IPS DF 4.7 (cell line): ENCODE measurements around the gene RGCC.
"Not testable (repeated sequence)": the region's sequence is repeated elsewhere in the genome, so short reads cannot be mapped to it uniquely, and the experiment has no call there.

Experiments used
- DNase-seq: peaks from one replicate; pipeline ENCODE4 v3.0.0-alpha.2; 2013; ENCODE audit warnings: low spot score; ENCODE audit errors: extremely low read depth

RGCC gene, protein sequence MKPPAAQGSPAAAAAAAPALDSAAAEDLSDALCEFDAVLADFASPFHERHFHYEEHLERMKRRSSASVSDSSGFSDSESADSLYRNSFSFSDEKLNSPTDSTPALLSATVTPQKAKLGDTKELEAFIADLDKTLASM

DNA sequence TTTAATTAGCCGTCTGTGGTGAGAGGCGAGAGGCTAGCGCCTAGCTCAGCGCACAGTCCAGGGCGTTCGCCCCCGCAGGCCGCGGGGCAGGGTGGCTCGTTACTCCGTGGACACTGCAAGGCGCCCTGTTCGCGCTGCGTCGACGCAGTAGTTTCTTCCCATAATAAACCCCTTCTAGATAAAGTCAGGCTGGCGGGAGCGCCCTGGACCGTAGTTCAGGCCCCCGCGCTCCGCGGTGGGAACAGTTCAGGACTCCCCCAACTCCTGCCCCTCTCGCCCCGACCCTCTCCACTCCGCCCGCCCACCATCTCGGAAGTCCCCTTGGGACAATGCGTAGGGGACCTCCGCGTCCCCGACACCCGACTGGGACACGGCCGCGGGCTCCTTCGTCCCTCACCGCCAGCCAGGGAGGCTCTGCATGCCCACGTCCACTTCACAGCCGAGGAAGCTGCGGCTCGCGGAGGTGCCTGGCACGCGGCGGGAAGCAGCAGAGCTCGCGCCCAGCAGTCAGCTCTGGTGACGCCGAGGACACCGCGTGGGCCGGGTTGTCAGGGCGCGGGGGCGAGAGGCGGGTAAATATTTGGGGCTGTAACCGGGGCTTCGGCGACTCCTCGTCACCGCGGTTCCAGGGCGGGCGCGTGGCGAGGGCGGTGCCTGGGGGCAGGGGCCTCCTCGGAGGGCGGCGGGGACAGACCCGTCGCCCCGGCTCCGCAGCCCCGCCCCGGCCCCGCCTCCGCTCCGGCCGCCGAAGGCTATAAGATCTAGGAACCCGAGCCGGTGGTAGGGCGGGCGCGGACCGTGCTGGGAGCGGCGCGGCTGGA lies at the start of gene RGCC:
Gene RGCC (plus strand): TSS at position 783 of the 821 bp plus-strand sequence. CDS start 158 bp downstream, outside the sequence.
- DNase-seq: no peak

DNA sequence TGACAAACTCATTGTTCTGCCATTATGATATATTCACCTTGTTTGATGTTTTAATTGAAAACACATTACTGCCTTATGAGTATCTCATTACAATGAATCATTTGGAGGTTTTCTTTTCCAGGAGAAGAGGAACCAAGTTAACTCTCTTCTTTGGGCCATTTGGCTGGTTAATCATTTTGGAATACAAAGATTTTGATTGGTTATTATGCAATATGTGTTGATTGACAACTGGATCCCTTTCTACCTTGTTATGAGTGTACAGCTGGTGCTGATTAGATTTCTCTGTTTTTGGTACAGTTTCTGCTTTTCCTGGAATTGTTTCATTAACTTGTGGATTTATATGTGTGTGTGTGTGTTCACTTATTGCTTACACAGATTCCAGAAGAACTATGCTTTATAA lies 49.2 kb upstream of the RGCC start:
- no peak for DNase-seq

DNA sequence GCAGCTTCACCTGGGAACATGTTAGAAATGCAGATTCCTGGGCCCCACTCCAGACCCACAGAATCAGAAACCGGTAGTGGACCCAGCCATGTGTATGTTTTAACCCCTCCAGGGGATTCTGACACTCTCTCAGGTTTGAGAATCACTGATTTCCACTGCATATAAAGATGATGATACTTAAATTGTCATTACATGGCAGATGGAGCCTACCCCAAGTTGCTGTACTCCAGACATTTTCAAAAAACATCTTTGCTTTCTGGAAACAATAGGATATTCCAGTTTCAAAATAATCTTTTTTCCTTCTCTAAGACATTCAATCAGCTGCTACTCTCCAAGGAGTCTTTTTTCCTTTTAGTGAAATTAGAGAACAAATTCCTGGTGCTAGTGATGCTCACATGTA lies 48.6 kb upstream of the RGCC start:
- DNase-seq: no peak

DNA sequence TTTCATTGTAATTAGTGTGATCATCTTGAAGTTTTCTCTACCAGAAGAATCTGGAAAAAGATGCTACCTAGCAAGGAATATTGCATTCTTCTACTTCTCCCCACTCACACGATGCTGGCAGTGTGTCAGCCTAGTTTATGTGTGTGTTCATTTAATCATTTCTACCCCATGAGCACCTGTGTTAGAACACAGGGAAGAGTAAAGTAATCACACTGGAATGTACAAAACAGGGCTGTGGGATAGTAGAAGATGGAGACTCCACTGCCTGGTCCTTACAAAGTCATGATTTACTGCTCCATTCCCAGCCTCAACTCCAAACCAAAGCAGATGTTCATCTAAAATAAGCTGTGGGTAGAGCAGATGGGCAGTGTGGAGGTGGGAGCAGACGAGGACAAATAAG lies 47.7 kb upstream of the RGCC start:
- DNase-seq: no peak

DNA sequence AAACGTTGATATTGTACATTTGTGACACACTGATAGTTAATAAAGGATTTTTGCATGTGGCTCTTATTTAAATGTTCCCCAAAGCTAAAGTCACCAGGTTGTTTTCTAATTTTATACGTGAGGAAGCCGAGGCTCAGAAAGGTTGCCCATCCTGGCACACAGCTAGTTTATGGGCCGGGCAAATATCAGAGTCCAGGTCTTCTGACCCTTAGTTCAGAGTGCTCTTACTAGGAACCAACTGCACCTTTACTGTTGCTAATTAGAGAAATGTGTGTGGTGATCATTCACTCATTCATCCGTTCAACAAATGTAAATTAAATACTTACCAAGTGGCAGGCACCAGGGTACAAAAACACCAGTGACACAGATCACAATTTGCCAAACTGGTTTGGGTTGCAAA lies 46.3 kb upstream of the RGCC start:
- no peak for DNase-seq

DNA sequence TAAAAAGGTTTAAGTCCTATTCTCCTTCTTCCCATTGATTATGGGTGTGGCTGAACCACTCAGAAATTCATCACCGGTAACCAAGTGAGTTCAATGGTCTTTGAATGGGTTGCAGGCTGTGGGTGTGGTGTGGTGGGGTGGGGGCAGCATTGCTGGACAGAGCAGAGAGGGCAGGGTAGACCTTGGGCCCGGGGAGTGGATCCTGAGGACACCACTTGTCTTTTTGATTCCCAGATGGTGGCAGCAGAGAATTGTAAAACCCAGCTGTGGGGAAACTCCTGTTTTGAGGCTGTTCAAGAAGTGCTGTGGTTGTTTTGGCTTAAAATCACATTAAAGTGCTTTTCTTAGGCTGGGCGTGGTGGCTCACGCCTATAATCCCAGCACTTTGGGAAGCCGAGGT lies 45.8 kb upstream of the RGCC start:
- peak; percentile 5 for DNase-seq

DNA sequence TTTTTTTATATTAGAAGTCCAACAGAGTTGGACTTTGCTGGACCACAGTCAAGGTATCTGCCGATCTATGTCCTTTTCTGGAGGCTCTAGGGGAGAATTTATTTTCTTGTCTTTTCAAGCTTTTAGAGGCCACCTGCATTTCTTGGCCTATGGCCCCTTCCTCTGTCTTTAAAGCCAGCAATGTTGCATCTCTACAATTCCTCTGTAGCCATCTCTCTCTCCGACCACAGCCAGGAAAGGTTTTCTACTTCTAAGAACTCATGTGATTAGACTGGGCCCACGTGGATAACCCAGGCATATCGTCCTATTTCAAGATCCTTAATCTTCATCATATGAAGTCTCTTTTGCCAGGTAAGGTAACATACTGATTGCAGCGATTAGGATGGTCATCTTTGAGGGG lies 43.5 kb upstream of the RGCC start:
- no peak for DNase-seq

DNA sequence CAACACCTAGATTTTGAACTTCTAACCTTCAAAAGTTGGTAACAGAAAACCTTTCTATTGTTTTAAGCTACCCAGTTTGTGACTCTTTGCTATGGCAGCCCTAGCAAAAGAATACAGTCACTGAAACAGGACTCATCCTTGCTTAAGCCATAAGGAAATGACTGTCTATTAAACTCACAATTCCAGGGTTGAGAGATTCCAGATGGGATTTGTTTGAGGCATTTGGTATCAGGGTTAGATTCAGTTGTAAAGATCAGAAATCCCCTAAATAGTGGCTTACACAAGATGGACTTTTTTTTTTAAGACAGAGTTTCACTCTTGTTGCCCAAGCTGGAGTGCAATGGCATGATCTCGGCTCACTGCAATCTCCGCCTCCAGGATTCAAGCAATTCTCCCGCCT lies 41.1 kb upstream of the RGCC start:
- DNase-seq: no peak

DNA sequence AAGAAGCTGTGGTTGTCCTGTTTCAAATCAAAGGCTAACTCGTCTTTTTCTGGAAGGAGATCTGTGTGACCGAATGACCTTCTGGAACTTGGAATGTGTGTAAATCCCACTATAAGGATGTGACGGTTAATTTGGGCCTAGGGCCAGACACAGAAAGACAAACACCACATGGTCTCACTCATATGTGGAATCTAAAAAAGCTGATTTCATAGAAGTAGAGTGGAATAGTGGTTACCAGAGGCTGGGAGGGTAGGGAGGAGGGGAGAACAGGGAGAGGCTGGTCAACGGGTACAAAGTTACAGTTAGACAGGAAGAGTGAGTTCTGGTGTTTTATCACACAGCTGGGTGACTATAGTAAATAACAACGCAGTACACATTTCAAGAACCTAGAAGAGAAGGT lies 39.3 kb upstream of the RGCC start:
- DNase-seq: no peak

DNA sequence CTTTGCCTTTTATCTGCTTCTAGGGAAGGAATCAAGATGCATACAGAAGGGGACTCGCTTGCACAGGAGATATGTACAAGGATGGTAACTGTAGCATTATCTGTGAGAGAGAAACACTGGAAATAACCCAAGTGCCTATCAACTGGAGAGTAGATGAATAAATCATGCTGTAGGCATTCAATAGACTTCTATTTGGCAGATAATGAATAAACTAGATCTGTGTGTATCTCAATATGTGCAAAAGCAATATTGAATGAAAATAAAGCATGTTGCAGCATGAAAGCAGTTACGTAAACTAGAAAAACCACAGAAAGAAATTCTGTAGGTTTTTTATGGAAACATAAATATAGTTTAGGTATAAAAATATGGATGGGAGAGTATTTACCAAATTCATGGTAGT lies 38.6 kb upstream of the RGCC start:
- DNase-seq: no peak

DNA sequence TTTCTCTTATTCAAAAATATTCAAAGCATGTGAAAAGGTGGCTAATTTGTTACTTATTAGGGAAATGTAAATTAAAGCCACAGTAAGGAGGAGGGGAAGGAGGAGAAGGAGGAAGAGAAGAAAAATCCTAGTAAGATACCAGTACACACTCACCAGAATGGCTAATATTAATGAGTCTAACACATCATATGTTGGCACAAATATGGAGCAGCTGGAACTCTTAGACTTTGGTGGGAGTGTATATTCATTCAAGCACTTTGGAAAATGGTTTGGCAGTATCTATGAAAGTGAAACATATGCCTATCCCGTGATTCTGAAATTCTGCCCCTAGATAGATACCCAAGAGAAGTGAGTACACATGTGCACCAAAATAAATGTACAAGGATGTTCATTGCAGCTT lies 38.1 kb upstream of the RGCC start:
- DNase-seq: no peak

DNA sequence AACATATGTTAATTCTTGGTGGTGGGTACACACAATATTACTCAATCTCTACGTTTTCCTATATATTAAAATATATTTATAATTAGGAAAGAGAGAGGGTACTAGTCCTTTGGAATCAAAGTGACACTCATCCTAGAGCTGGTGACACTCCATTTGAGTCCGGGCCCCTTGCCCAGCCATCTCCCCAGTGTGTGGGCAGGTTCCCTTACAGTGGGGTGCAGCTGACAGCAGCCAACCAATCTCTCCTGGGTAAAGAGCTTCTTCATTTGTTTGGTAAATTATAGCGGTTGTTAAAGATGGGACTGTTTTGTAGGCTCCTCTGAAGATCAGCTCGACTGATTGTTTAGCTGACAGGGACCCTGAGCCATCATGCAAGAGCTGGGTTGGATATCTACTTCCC lies 37.2 kb upstream of the RGCC start:
- DNase-seq: no peak

DNA sequence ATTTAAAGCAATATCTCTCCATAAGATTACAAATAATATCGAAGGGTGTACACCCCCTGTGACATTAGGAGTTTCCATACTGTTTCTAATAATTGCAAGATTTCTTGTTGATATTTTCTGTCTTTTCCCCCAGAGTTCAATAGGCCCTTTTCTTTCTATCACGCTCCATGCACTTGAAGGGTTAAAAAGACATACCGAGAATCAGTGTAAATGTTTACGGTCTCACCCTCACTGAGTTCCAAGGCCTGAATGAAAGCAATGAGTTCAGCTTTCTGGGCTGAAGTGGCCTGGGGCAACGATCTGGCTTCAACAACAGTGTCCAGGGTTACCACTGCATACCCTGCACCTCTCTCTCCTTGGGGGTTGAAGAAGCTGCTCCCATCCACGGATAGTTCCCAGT lies 36.0 kb upstream of the RGCC start:
- DNase-seq: not testable (repeated sequence)

DNA sequence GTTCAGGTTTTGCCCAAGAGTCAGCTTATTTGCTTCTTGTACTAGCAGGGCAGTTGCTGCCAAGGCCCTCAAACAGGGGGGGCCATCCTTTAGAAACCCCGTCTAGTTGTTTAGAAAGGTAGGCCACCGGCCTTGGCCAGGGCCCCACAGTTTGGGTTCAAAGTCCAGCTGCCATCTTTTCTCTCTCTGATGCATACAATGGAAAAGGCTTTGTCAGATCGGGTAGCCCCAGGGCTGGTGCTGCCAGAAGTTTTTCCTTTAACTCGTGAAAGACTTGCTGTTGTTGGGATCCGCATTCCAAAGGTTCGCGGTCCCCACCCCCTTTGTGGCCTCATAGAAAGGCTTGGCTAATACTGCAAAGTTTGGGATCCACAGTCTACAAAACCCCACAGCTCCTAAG lies 35.4 kb upstream of the RGCC start:
- DNase-seq: not testable (repeated sequence)

DNA sequence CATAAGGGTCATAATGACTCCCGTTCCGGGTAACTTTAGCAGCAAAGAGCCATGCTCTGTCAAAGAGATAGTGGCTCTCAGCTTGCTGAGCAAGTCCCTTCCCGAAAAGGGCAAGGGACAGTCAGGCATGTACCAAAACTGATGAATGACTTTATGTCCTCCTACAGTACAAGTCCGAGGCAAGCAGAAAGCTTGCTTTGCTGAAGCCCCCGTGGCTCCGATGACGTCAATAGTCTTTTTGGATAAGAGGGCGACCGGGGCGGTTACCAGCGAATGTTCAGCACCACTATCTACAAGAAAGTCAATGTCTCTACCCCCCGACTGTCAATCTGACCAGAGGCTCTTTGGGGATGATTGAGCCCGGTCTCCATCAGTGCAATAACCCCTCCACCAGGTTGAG lies 34.1 kb upstream of the RGCC start:
- not testable (repeated sequence) for DNase-seq

DNA sequence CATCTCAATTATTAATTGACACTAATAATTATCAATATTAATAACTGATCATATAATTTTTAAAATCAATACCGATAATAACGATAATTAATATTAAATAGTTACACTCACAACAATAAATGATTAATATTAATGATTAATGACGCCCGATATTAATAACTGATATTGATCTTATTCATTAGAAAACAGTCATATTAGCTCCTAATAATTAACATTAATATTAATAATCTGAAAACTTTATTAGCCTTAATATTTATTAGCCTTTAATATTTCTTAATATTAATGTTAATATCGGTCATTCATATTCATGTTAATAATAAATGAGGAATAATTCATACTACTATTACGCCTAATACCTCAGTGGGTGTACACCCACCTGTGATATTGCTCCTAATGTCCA lies 32.7 kb upstream of the RGCC start:
- not testable (repeated sequence) for DNase-seq

DNA sequence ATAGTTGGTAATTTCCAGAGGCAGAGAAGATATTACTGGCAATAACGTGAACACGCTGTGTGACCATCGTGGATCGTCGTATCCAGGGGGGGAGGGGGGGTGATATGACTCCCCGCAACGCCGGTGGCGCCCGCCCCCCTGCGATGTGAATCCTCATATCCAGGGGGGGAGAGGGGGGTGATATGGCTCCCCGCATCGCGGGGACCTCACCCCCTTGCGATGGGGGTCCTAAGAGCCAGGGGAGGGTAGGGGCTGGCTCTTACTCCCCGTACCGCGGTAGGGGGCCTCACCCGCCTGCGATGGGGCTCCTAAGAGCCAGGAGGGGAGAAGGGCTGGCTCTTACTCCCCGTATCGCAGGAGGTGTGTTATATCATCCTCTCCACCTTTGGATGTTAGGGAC lies 31.3 kb upstream of the RGCC start:
- no peak for DNase-seq

DNA sequence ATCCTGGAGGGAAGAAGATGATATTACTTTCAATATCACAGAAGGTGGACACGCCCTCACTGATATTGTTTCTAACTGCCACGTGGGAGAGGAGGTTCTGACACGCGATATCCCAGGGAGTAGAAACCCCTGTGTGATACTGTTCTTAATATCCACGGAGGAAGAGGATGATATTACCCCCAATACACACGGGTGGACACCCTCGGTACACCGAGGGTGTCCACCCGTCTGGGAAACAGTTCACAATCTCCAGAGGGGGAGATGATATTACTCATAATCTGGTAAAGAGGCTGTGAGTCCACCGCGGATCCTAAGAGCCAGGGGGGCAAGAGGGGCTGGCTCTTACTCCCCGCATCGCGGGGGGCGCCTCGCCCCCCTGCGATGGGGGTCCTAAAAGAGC lies 29.7 kb upstream of the RGCC start:
- no peak for DNase-seq

DNA sequence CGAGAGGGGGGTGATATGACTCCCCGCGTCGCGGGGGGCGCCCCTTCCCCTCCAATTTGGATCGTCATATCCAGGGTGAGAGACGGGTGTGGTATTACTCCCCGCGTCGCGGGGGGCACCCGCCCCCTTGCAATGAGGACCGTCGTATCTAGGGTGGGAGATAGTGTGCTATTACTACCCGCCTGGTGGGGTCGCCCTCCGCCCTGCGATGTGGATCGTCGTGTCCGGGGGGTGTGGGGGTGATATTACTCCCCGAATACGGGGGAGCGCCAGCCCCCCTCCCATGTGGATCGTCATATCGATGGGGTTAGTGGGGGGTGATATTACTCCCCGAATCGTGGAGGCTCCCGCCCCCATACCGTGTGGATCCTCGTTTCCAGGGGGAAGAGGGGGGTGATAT lies 29.2 kb upstream of the RGCC start:
- DNase-seq: no peak

DNA sequence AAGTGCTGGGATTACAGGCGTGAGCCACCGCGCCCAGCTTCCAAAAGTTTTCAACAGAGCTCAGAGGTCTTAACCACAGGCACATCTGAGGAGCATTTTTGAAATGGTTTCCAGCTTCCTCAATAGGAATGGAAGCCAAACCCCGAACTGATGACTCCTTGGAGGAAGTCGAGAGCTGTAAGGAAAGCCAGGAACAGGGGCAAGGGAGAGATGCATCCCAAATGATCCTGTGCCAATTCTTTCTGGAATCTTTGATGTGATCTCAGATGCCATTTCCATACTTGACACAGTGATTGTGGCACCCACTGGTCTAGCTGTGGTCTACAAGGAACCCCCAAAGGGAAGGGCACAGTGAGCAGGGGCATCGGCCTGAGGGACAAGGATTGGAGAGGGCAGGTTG lies 23.3 kb upstream of the RGCC start:
- DNase-seq: not testable (repeated sequence)

DNA sequence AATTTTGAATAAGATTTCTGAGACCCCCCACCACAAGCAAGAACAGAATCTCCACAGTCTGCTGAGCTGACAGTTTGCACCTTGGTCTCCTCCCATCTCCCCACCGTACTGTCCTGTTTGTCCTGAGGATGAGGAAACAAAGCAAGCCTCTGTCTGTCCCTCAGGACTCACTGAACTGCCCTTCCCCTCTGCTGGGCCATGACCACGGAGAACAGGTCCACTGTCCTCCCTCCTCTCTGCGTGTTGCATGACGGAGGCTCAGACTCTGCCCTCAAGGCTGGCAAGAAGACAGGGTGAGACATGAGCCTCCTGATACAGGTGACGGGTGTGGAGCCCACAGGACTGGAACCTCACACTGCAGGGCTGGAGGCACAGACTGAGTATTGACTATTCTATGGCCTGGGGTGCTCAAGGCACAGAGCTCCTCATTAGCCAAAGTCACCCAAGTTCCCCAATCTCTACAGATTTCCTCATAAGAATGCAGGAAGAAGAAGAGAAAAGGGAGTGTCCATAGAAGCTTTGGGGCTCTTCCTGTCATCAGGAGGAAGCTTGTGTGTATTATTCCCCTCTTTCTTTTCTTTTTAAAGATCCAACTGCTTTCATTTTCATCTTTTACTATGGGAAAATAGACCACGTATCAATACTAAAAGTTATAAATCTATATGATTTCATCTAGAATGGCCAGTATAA lies 22.4 kb upstream of the RGCC start:
- DNase-seq: no peak

DNA sequence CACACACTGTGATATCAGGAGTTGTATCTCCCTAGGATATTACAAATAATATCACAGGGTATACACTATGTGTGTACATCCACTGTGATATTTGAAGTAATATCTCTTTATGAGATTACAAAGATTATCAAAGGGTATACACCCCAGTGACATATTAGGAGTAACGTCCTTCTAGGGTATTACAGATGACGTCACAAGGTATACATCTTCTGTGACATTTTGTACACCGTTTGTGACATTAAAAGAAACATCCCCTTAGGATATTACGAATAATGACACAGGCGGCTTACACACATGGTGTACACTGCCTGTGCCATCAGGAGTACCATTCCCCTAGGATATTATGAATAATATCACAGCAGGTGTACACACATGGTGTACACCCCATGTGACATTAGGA lies 13.4 kb upstream of the RGCC start:
- DNase-seq: no peak

DNA sequence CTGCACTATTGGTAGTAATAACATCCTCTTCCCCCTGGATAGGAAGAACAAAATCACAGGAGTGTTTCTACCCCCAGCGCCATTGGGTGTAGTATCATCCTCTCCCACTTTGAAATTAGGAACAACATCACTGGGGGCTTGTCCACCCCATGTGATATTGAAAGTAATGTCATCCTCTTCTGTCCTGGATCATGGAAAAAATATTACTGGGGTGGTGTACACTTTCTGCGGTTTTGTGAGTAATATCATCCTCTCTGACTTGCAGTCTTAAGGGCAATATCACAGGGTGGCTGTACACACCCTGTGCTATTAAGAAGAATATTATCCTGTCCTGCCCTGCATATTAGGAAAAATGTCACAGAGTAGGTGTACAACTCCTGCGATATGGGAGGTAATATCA lies 4.9 kb upstream of the RGCC start:
- DNase-seq: no peak
